Measurements from ENCODE around the gene CNTNAP2.
"Not testable (repeated sequence)": the region's sequence is repeated elsewhere in the genome, so short reads cannot be mapped to it uniquely, and the experiment has no call there.

The CNTNAP2 gene

GRCh38 chr7:146235195-146235594, 118.6 kb downstream of the CNTNAP2 start:
- Histone ChIP-seq H2BK12ac (ENCODE audit: low read length) (no peak overlapping the region), H3K23ac (ENCODE audit: low read length) (no peak overlapping the region), H3K27me3 (ENCODE audit: insufficient read depth, low read length) (no peaks in the 10 kb centered on the region), H2BK120ac (ENCODE audit: insufficient read depth, low read length, poor library complexity) (no peak overlapping the region), H3K14ac (ENCODE audit: low read length) (no peak overlapping the region), H3K79me1 (ENCODE audit: low read length) (no peaks in the 10 kb centered on the region), H4K91ac (ENCODE audit: low read depth, low read length) (no peak overlapping the region), H3K27ac (ENCODE audit: low read depth, low read length) (no peak overlapping the region), H3K4me3 (ENCODE audit: low read depth, low read length) (no peak overlapping the region), H3K4me1 (ENCODE audit: control insufficient read depth in 1 of 2, insufficient read depth in 2 of 2, low read length in 2 of 2) (no peaks in the 10 kb centered on the region), H3K18ac (ENCODE audit: low read length) (no peak overlapping the region), H3K79me2 (ENCODE audit: control insufficient read depth, insufficient read depth, low read length, poor library complexity) (no peaks in the 10 kb centered on the region), H3K9me3 (ENCODE audit: insufficient read depth, low read depth, low read length) (no peaks in the 10 kb centered on the region), H3K9ac (ENCODE audit: low read length) (no peak overlapping the region), H4K12ac (ENCODE audit: low read depth, low read length) (no peak overlapping the region), H2AK5ac (ENCODE audit: low read length) (no peak overlapping the region), H3K4ac (ENCODE audit: low read depth, low read length) (no peak overlapping the region), H2AFZ (ENCODE audit: insufficient read depth, low read length, poor library complexity) (no peak overlapping the region), H4K8ac (ENCODE audit: low read depth, low read length) (no peak overlapping the region), H3K4me2 (ENCODE audit: low read length) (no peak overlapping the region), H2BK5ac (ENCODE audit: low read depth, low read length, poor library complexity) (no peak overlapping the region), H3K36me3 (ENCODE audit: control insufficient read depth in 1 of 2, insufficient read depth in 2 of 2, low read length in 2 of 2) (no peaks in the 10 kb centered on the region)
- no CpG with 5 or more reads among the region's 1 CpG for WGBS (ENCODE audit: extremely low coverage, insufficient coverage, insufficient read length)
- DNase-seq, result no peak

- Histone ChIP-seq H3K14ac (ENCODE audit: low read length) (no peak overlapping the region), H3K4ac (ENCODE audit: low read depth, low read length) (no peak overlapping the region), H2AK5ac (ENCODE audit: low read length) (no peak overlapping the region), H3K4me2 (ENCODE audit: low read length) (no peak overlapping the region), H3K4me3 (ENCODE audit: low read depth, low read length) (no peak overlapping the region), H3K9ac (ENCODE audit: low read length) (no peak overlapping the region), H3K18ac (ENCODE audit: low read length) (no peak overlapping the region), H2BK5ac (ENCODE audit: low read depth, low read length, poor library complexity) (no peak overlapping the region), H2BK12ac (ENCODE audit: low read length) (no peak overlapping the region), H3K4me1 (ENCODE audit: control insufficient read depth in 1 of 2, insufficient read depth in 2 of 2, low read length in 2 of 2) (no peaks in the 10 kb centered on the region), H2AFZ (ENCODE audit: insufficient read depth, low read length, poor library complexity) (no peak overlapping the region), H4K12ac (ENCODE audit: low read depth, low read length) (no peak overlapping the region), H3K79me2 (ENCODE audit: control insufficient read depth, insufficient read depth, low read length, poor library complexity) (no peaks in the 10 kb centered on the region), H4K8ac (ENCODE audit: low read depth, low read length) (no peak overlapping the region), H2BK120ac (ENCODE audit: insufficient read depth, low read length, poor library complexity) (no peak overlapping the region), H3K27me3 (ENCODE audit: insufficient read depth, low read length) (no peaks in the 10 kb centered on the region), H3K23ac (ENCODE audit: low read length) (no peak overlapping the region), H3K27ac (ENCODE audit: low read depth, low read length) (no peak overlapping the region), H4K91ac (ENCODE audit: low read depth, low read length) (no peak overlapping the region), H3K79me1 (ENCODE audit: low read length) (no peaks in the 10 kb centered on the region), H3K36me3 (ENCODE audit: control insufficient read depth in 1 of 2, insufficient read depth in 2 of 2, low read length in 2 of 2) (no peaks in the 10 kb centered on the region), H3K9me3 (ENCODE audit: insufficient read depth, low read depth, low read length) (no peaks in the 10 kb centered on the region)
- DNase-seq, result no peak
Observed at GRCh38 chr7:146242661-146243060, 126.1 kb downstream of the CNTNAP2 start.

DNA sequence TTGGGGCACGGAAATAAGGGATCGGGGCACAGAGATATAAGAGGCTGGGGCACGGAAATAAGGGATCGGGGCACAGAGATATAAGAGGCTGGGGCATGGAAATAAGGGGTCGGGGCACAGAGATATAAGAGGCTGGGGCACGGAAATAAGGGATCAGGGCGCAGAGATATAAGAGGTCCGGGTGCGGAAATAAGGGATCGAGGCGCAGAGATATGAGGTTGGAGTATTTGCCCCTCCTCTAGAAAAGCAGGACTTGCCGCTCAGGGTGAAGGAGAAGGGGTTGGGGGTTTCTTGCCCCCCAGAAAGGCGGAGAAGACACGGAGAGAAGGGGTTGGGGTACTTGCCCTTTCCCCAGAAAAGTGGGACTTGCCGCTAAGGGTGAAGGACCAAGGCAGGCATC, 131.4 kb downstream of the CNTNAP2 start:
- not testable (repeated sequence) for H3K9ac ChIP-seq (ENCODE audit: low read length); H4K12ac ChIP-seq (ENCODE audit: low read depth, low read length); H3K9me3 ChIP-seq (ENCODE audit: insufficient read depth, low read depth, low read length); H3K79me2 ChIP-seq (ENCODE audit: control insufficient read depth, insufficient read depth, low read length, poor library complexity); H3K79me1 ChIP-seq (ENCODE audit: low read length); H3K4ac ChIP-seq (ENCODE audit: low read depth, low read length); H2BK12ac ChIP-seq (ENCODE audit: low read length); H4K8ac ChIP-seq (ENCODE audit: low read depth, low read length); H3K27ac ChIP-seq (ENCODE audit: low read depth, low read length); H2BK5ac ChIP-seq (ENCODE audit: low read depth, low read length, poor library complexity); H3K4me3 ChIP-seq (ENCODE audit: low read depth, low read length); H3K23ac ChIP-seq (ENCODE audit: low read length); H2BK120ac ChIP-seq (ENCODE audit: insufficient read depth, low read length, poor library complexity); H3K36me3 ChIP-seq (ENCODE audit: control insufficient read depth in 1 of 2, insufficient read depth in 2 of 2, low read length in 2 of 2); H2AFZ ChIP-seq (ENCODE audit: insufficient read depth, low read length, poor library complexity); H2AK5ac ChIP-seq (ENCODE audit: low read length); H3K4me1 ChIP-seq (ENCODE audit: control insufficient read depth in 1 of 2, insufficient read depth in 2 of 2, low read length in 2 of 2); H3K18ac ChIP-seq (ENCODE audit: low read length); H4K91ac ChIP-seq (ENCODE audit: low read depth, low read length); DNase-seq; H3K27me3 ChIP-seq (ENCODE audit: insufficient read depth, low read length); H3K14ac ChIP-seq (ENCODE audit: low read length)
- H3K4me2 ChIP-seq (ENCODE audit: low read length), result peak overlapping the region; percentile 54
- WGBS (ENCODE audit: extremely low coverage, insufficient coverage, insufficient read length), result no CpG with 5 or more reads among the region's 15 CpGs

DNA sequence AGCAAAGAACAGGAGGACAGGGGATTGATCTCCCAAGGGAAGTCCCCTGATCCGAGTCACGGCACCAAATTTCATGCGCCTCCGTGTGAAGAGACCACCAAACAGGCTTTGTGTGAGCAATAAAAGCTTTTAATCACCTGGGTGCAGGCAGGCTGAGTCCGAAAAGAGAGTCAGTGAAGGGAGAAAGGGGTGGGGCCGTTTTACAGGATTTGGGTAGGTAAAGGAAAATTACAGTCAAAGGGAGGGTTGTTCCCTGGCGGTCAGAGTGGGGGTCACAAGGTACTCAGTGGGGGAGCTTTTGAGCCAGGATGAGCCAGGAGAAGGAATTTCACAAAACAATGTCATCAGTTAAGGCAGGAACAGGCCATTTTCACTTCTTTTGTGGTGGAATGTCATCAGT, 132.1 kb downstream of the CNTNAP2 start:
- H3K9ac ChIP-seq (ENCODE audit: low read length); H3K79me2 ChIP-seq (ENCODE audit: control insufficient read depth, insufficient read depth, low read length, poor library complexity); H3K36me3 ChIP-seq (ENCODE audit: control insufficient read depth in 1 of 2, insufficient read depth in 2 of 2, low read length in 2 of 2); H3K4ac ChIP-seq (ENCODE audit: low read depth, low read length); H2BK120ac ChIP-seq (ENCODE audit: insufficient read depth, low read length, poor library complexity); H3K4me1 ChIP-seq (ENCODE audit: control insufficient read depth in 1 of 2, insufficient read depth in 2 of 2, low read length in 2 of 2); H3K9me3 ChIP-seq (ENCODE audit: insufficient read depth, low read depth, low read length); H4K91ac ChIP-seq (ENCODE audit: low read depth, low read length); H3K14ac ChIP-seq (ENCODE audit: low read length); H4K8ac ChIP-seq (ENCODE audit: low read depth, low read length); H3K79me1 ChIP-seq (ENCODE audit: low read length); DNase-seq; H2AK5ac ChIP-seq (ENCODE audit: low read length); H3K27ac ChIP-seq (ENCODE audit: low read depth, low read length); H3K23ac ChIP-seq (ENCODE audit: low read length); H4K12ac ChIP-seq (ENCODE audit: low read depth, low read length); H3K27me3 ChIP-seq (ENCODE audit: insufficient read depth, low read length); H3K4me3 ChIP-seq (ENCODE audit: low read depth, low read length); H3K18ac ChIP-seq (ENCODE audit: low read length); H2AFZ ChIP-seq (ENCODE audit: insufficient read depth, low read length, poor library complexity); H2BK5ac ChIP-seq (ENCODE audit: low read depth, low read length, poor library complexity); H2BK12ac ChIP-seq (ENCODE audit: low read length): not testable (repeated sequence)
- no CpG with 5 or more reads among the region's 7 CpGs for WGBS (ENCODE audit: extremely low coverage, insufficient coverage, insufficient read length)
- peak overlapping the region; percentile 54 for H3K4me2 ChIP-seq (ENCODE audit: low read length)

GRCh38 chr7:146249272-146249671, 132.7 kb downstream of the CNTNAP2 start:
- Histone ChIP-seq H2AFZ (ENCODE audit: insufficient read depth, low read length, poor library complexity) (no peak overlapping the region), H2BK12ac (ENCODE audit: low read length) (no peak overlapping the region), H3K4me3 (ENCODE audit: low read depth, low read length) (no peak overlapping the region), H2BK5ac (ENCODE audit: low read depth, low read length, poor library complexity) (no peak overlapping the region), H3K79me1 (ENCODE audit: low read length) (no peaks in the 10 kb centered on the region), H2BK120ac (ENCODE audit: insufficient read depth, low read length, poor library complexity) (no peak overlapping the region), H3K9me3 (ENCODE audit: insufficient read depth, low read depth, low read length) (no peaks in the 10 kb centered on the region), H3K36me3 (ENCODE audit: control insufficient read depth in 1 of 2, insufficient read depth in 2 of 2, low read length in 2 of 2) (no peaks in the 10 kb centered on the region), H3K4me1 (ENCODE audit: control insufficient read depth in 1 of 2, insufficient read depth in 2 of 2, low read length in 2 of 2) (no peaks in the 10 kb centered on the region), H3K23ac (ENCODE audit: low read length) (no peak overlapping the region), H3K9ac (ENCODE audit: low read length) (no peak overlapping the region), H2AK5ac (ENCODE audit: low read length) (no peak overlapping the region), H4K91ac (ENCODE audit: low read depth, low read length) (no peak overlapping the region), H4K8ac (ENCODE audit: low read depth, low read length) (no peak overlapping the region), H3K4ac (ENCODE audit: low read depth, low read length) (no peak overlapping the region), H3K79me2 (ENCODE audit: control insufficient read depth, insufficient read depth, low read length, poor library complexity) (no peaks in the 10 kb centered on the region), H3K4me2 (ENCODE audit: low read length) (no peak overlapping the region), H3K18ac (ENCODE audit: low read length) (no peak overlapping the region), H3K27ac (ENCODE audit: low read depth, low read length) (no peak overlapping the region), H3K27me3 (ENCODE audit: insufficient read depth, low read length) (no peaks in the 10 kb centered on the region), H4K12ac (ENCODE audit: low read depth, low read length) (no peak overlapping the region), H3K14ac (ENCODE audit: low read length) (no peak overlapping the region)
- WGBS (ENCODE audit: extremely low coverage, insufficient coverage, insufficient read length), result no CpG with 5 or more reads among the region's 2 CpGs
- DNase-seq, result no peak
